Measurements from ENCODE around the gene GPR137.

GPR137 gene

GRCh38 chr11:64251016-64251752, 34.5 kb upstream of the GPR137 start, which contains the start of gene PLCB3:
Gene PLCB3 (plus strand): TSS chr11:64251530. CDS start chr11:64251650, 120 bp downstream.
- Histone ChIP-seq H3K9ac (ENCODE audit: insufficient read length, low read depth) (peak within 1 kb of the TSS; percentile 92), H3K4me1 (ENCODE audit: insufficient read depth, insufficient read length) (peaks cover 38% of the 10 kb centered on the region), H3K9me3 (ENCODE audit: insufficient read depth, low read length) (no peaks in the 10 kb centered on the region), H3K36me3 (ENCODE audit: insufficient read depth, insufficient read length, low read length) (peaks cover 32% of the 10 kb centered on the region), H3K4me3 (ENCODE audit: insufficient read length, low read depth) (peak within 1 kb of the TSS; percentile 81), H3K27me3 (ENCODE audit: insufficient read depth, insufficient read length) (no peaks in the 10 kb centered on the region)
- no peak for DNase-seq (ENCODE audit: low read depth, low spot score)
- TF ChIP-seq ZNF274 (IDR thresholded peaks at IDR 0.05; ENCODE audit: low read depth, low read length) (no peak), YY1 (IDR thresholded peaks at IDR 0.05; ENCODE audit: insufficient read depth, insufficient read length) (no peak), SUZ12 (IDR thresholded peaks at IDR 0.05; ENCODE audit: extremely low read depth, insufficient read depth, insufficient read length) (no peak)

DNA sequence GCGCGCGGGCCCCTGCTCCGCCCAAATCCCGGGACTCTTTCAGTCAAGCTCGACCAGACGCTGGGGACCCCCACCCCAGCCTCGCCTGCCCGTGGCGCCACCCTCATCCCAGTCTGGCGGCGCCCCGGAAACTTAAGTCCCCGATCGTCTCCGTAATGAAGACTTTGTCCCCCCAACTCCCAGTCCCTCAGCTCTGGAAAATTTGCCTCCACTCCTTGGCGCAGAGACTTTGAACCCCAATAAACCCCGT, 34.0 kb upstream of the GPR137 start:
- no peak for DNase-seq (ENCODE audit: low read depth, low spot score)
- Histone ChIP-seq H3K4me3 (ENCODE audit: insufficient read length, low read depth) (peak overlapping the region; percentile 81), H3K36me3 (ENCODE audit: insufficient read depth, insufficient read length, low read length) (peaks cover 37% of the 10 kb centered on the region), H3K9me3 (ENCODE audit: insufficient read depth, low read length) (no peaks in the 10 kb centered on the region), H3K9ac (ENCODE audit: insufficient read length, low read depth) (peak overlapping the region; percentile 92), H3K4me1 (ENCODE audit: insufficient read depth, insufficient read length) (peaks cover 40% of the 10 kb centered on the region), H3K27me3 (ENCODE audit: insufficient read depth, insufficient read length) (no peaks in the 10 kb centered on the region)
- no peak for TF ChIP-seq ZNF274 (IDR thresholded peaks at IDR 0.05; ENCODE audit: low read depth, low read length)
- TF ChIP-seq SUZ12 (IDR thresholded peaks at IDR 0.05; ENCODE audit: extremely low read depth, insufficient read depth, insufficient read length) = no peak
- TF ChIP-seq YY1 (IDR thresholded peaks at IDR 0.05; ENCODE audit: insufficient read depth, insufficient read length) = no peak

- peaks cover 38% of the 10 kb centered on the region for H3K36me3 ChIP-seq (ENCODE audit: insufficient read depth, insufficient read length, low read length)
- peak overlapping the region; percentile 81 for H3K4me3 ChIP-seq (ENCODE audit: insufficient read length, low read depth)
- no peak for DNase-seq (ENCODE audit: low read depth, low spot score)
- no peaks in the 10 kb centered on the region for H3K27me3 ChIP-seq (ENCODE audit: insufficient read depth, insufficient read length)
- peaks cover 40% of the 10 kb centered on the region for H3K4me1 ChIP-seq (ENCODE audit: insufficient read depth, insufficient read length)
- no peaks in the 10 kb centered on the region for H3K9me3 ChIP-seq (ENCODE audit: insufficient read depth, low read length)
- TF ChIP-seq ZNF274 (IDR thresholded peaks at IDR 0.05; ENCODE audit: low read depth, low read length) (no peak), SUZ12 (IDR thresholded peaks at IDR 0.05; ENCODE audit: extremely low read depth, insufficient read depth, insufficient read length) (no peak), YY1 (IDR thresholded peaks at IDR 0.05; ENCODE audit: insufficient read depth, insufficient read length) (no peak)
- peak overlapping the region; percentile 92 for H3K9ac ChIP-seq (ENCODE audit: insufficient read length, low read depth)
Observed at GRCh38 chr11:64252003-64252872, 33.4 kb upstream of the GPR137 start.

- H3K27me3 ChIP-seq (ENCODE audit: insufficient read depth, insufficient read length) = no peaks in the 10 kb centered on the region
- no peaks in the 10 kb centered on the region for H3K9me3 ChIP-seq (ENCODE audit: insufficient read depth, low read length)
- peak overlapping the region; percentile 22 for H3K4me3 ChIP-seq (ENCODE audit: insufficient read length, low read depth)
- H3K9ac ChIP-seq (ENCODE audit: insufficient read length, low read depth) = peak overlapping the region; percentile 44
- H3K4me1 ChIP-seq (ENCODE audit: insufficient read depth, insufficient read length) = peaks cover 37% of the 10 kb centered on the region
- TF ChIP-seq YY1 (IDR thresholded peaks at IDR 0.05; ENCODE audit: insufficient read depth, insufficient read length) (no peak), ZNF274 (IDR thresholded peaks at IDR 0.05; ENCODE audit: low read depth, low read length) (no peak), SUZ12 (IDR thresholded peaks at IDR 0.05; ENCODE audit: extremely low read depth, insufficient read depth, insufficient read length) (no peak)
- DNase-seq (ENCODE audit: low read depth, low spot score) = no peak
- peaks cover 43% of the 10 kb centered on the region for H3K36me3 ChIP-seq (ENCODE audit: insufficient read depth, insufficient read length, low read length)
Observed at GRCh38 chr11:64253043-64253442, 32.6 kb upstream of the GPR137 start.

DNA sequence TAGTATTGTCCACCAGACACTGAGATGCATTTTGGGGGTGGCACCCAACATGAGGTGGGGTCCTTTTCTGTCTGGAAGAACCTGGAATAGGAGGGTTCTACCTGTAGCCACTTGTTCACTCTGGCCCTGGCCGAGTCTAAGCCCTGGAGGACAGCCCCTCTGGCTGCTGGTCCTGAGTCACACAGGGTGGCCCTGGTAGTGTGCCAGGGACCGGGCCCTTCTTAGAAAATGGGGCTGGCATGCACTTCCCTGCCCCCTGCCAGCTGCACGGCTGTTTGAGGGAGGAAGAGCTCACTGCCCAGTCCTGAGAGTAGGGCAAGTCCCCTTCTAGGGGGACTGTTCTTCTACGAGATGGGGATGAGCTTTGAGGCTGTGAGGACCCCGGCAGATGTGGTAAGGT, 32.2 kb upstream of the GPR137 start:
- peaks cover 33% of the 10 kb centered on the region for H3K4me1 ChIP-seq (ENCODE audit: insufficient read depth, insufficient read length)
- H3K27me3 ChIP-seq (ENCODE audit: insufficient read depth, insufficient read length) = no peaks in the 10 kb centered on the region

DNA sequence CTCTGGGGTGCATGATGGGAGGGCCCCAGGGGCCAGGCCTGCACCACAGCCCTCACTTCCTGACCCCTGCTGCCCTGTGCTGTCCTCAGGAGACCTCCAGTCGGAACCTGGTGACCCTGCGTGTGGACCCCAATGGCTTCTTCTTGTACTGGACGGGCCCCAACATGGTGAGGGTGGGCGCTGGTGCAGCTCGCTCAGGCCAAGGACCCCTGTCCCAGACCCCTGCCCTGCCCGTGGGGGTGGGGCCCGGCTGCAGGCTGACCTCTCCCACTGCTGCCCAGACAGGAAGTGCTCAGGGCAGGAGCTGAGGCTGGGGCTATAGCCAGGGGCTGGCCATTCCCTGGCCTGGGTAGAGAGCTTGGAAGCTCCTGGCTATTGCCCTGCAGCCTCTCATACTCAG, 31.3 kb upstream of the GPR137 start:
- TF ChIP-seq ZNF274 (IDR thresholded peaks at IDR 0.05; ENCODE audit: low read depth, low read length) (no peak), SUZ12 (IDR thresholded peaks at IDR 0.05; ENCODE audit: extremely low read depth, insufficient read depth, insufficient read length) (no peak), YY1 (IDR thresholded peaks at IDR 0.05; ENCODE audit: insufficient read depth, insufficient read length) (no peak)
- H3K27me3 ChIP-seq (ENCODE audit: insufficient read depth, insufficient read length) = no peaks in the 10 kb centered on the region
- peaks cover 55% of the 10 kb centered on the region for H3K36me3 ChIP-seq (ENCODE audit: insufficient read depth, insufficient read length, low read length)
- H3K4me3 ChIP-seq (ENCODE audit: insufficient read length, low read depth) = no peak overlapping the region
- peak overlapping the region; percentile 16 for H3K9ac ChIP-seq (ENCODE audit: insufficient read length, low read depth)
- H3K4me1 ChIP-seq (ENCODE audit: insufficient read depth, insufficient read length) = peaks cover 25% of the 10 kb centered on the region
- no peaks in the 10 kb centered on the region for H3K9me3 ChIP-seq (ENCODE audit: insufficient read depth, low read length)
- no peak for DNase-seq (ENCODE audit: low read depth, low spot score)

More for the DNA sequence above, 32.2 kb upstream of the GPR137 start:
- H3K36me3 ChIP-seq (ENCODE audit: insufficient read depth, insufficient read length, low read length) = peaks cover 47% of the 10 kb centered on the region
- TF ChIP-seq SUZ12 (IDR thresholded peaks at IDR 0.05; ENCODE audit: extremely low read depth, insufficient read depth, insufficient read length) = no peak
- TF ChIP-seq ZNF274 (IDR thresholded peaks at IDR 0.05; ENCODE audit: low read depth, low read length) = no peak
- TF ChIP-seq YY1 (IDR thresholded peaks at IDR 0.05; ENCODE audit: insufficient read depth, insufficient read length) = no peak
- no peak overlapping the region for H3K9ac ChIP-seq (ENCODE audit: insufficient read length, low read depth)
- no peak for DNase-seq (ENCODE audit: low read depth, low spot score)
- H3K4me3 ChIP-seq (ENCODE audit: insufficient read length, low read depth) = no peak overlapping the region
- H3K9me3 ChIP-seq (ENCODE audit: insufficient read depth, low read length) = no peaks in the 10 kb centered on the region
